ENCODE data around the gene SCP2D1.
A peak's percentile ranks its signal among the peaks of the same experiment; 100 is the strongest.
"Not testable (repeated sequence)": the region's sequence is repeated elsewhere in the genome, so short reads cannot be mapped to it uniquely, and the experiment has no call there.

Gene SCP2D1

GRCh38 chr20:18813483-18813882, at the start of gene SCP2D1:
Gene SCP2D1 (plus strand): TSS chr20:18813783. CDS start chr20:18813816, 33 bp downstream.
- DNase-seq: no peak

GRCh38 chr20:18767676-18768075, 45.9 kb upstream of the SCP2D1 start:
- DNase-seq: no peak

GRCh38 chr20:18773566-18773965, 40.0 kb upstream of the SCP2D1 start:
- no peak for DNase-seq

- no peak for DNase-seq
These were observed 39.4 kb upstream of the SCP2D1 start for GRCh38 chr20:18774207-18774606.

GRCh38 chr20:18775633-18776032, 38.0 kb upstream of the SCP2D1 start:
- DNase-seq: no peak

- no peak for DNase-seq
These were observed 34.7 kb upstream of the SCP2D1 start for GRCh38 chr20:18778690-18779392.

- no peak for DNase-seq
These were observed 33.0 kb upstream of the SCP2D1 start for GRCh38 chr20:18780385-18781130.

- no peak for DNase-seq
These were observed 32.1 kb upstream of the SCP2D1 start for GRCh38 chr20:18781509-18781908.

- DNase-seq: no peak
These were observed 30.1 kb upstream of the SCP2D1 start for GRCh38 chr20:18783385-18783959.

- DNase-seq: not testable (repeated sequence)
These were observed 26.5 kb upstream of the SCP2D1 start for GRCh38 chr20:18787046-18787445.

GRCh38 chr20:18788021-18788420, 25.6 kb upstream of the SCP2D1 start:
- no peak for DNase-seq

GRCh38 chr20:18790787-18791186, 22.8 kb upstream of the SCP2D1 start:
- DNase-seq: no peak

GRCh38 chr20:18793625-18794427, 19.8 kb upstream of the SCP2D1 start:
- DNase-seq: peak; percentile 86

GRCh38 chr20:18794428-18794787, 19.2 kb upstream of the SCP2D1 start:
- no peak for DNase-seq

- no peak for DNase-seq
These were observed 18.2 kb upstream of the SCP2D1 start for GRCh38 chr20:18795366-18795765.

GRCh38 chr20:18796282-18796833, 17.2 kb upstream of the SCP2D1 start:
- DNase-seq: no peak

GRCh38 chr20:18801516-18801915, 12.1 kb upstream of the SCP2D1 start:
- no peak for DNase-seq

- no peak for DNase-seq
These were observed 11.5 kb upstream of the SCP2D1 start for GRCh38 chr20:18802012-18802634.

GRCh38 chr20:18805881-18806280, 7.7 kb upstream of the SCP2D1 start:
- DNase-seq: no peak

- no peak for DNase-seq
These were observed 4.9 kb upstream of the SCP2D1 start for GRCh38 chr20:18808712-18809111.

GRCh38 chr20:18811186-18811585, 2.4 kb upstream of the SCP2D1 start:
- DNase-seq: no peak

GRCh38 chr20:18811904-18812303, 1.7 kb upstream of the SCP2D1 start:
- no peak for DNase-seq
